Measurements from ENCODE around the gene SIX3.

Gene SIX3

DNA sequence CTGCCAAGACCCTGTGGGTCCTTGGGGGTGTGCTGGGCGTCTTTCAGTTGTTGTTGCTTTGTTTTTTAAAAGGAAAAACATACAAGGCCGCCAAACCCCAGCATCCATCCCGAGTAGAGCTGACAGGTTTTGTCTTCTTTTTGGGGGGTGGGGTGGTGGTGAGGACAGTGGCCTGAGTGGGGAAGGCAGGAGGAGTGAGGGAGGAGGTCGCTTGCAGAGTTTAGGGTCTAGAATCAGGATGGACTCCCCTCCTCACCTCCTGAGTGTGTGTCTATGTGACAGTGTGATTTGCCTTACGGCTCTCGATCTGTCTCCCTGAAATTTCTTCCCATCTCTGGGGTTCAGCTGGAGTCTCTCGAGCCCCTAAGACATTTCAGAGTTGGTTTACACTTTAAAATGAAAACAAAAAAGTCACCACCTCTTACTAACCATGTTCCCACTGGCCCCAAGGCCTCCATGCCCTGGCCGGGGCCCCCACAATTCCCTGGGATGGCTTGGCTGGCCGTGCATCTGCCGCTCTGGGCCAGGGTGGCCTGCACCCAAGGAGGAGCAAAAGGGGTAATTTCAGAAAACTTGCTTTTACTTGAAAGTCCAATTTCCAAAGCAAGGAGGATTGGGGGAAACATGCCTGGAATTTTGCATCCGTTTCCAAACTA, 5.0 kb downstream of the SIX3 start:
- no peak for TF ChIP-seq CTCF (IDR thresholded peaks at IDR 0.05)

GRCh38 chr2:44947028-44947375, 5.5 kb downstream of the SIX3 start:
- no peak for TF ChIP-seq CTCF (IDR thresholded peaks at IDR 0.05)

GRCh38 chr2:44948565-44949328, 7.2 kb downstream of the SIX3 start:
- no peak for TF ChIP-seq CTCF (IDR thresholded peaks at IDR 0.05)

DNA sequence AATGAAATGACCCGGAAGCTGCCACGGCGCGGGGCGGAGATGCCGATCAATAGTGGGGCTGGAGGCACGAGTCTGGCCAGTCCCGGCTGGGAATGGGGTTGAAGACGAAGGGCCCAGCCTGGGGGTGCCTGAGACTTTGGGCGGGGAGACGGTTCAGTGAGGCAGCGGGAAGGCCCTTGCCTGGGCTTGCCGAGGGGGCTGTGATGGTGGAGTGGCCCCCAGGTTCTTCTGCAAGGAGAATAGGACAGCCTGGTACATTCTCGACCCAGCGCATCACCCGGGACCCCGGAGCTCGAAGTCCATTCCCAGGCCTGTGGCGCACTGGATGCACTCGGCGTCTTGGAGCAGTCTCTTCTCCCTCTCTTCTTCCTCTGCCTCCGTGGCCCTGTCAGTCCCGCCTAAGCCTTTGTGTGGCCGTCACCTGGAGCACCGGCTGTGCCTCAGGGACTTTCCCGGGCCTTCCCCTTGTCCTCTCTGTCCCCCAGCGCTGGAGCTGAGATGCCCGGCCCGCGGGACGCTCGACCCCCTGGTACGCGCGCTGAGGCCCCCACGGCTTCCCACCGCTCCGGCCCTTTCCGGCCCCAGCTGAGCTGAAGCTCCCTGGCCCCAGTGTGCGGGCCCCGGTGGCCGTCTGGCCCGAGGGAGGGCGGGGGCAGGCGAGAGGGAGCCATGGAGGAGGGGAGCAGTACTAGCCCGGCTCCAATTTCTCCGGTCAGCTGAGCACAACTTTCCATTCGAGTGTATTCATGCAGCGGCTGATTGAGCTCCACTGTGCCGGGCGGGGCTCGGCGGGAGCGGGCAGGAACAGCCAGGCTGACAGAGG, 8.0 kb downstream of the SIX3 start:
- no peak for TF ChIP-seq CTCF (IDR thresholded peaks at IDR 0.05)

DNA sequence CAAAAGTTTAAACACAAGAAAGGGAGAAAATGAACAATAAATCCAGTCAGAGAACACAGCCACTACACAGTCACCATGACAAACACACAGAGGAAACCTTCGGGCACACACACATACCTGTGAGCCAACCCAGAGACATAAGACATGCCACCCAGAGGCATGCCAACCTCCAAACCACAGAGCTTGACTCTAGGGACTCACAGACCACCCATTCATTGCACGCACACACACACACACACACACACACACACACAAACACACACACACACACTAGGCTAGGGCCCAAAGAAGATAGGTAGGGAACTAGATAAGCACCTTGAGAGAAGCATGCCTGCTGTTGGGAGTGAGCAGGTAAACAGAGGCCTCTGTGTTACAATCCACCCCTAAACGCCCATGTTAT, 9.1 kb downstream of the SIX3 start:
- no peak for TF ChIP-seq CTCF (IDR thresholded peaks at IDR 0.05)

DNA sequence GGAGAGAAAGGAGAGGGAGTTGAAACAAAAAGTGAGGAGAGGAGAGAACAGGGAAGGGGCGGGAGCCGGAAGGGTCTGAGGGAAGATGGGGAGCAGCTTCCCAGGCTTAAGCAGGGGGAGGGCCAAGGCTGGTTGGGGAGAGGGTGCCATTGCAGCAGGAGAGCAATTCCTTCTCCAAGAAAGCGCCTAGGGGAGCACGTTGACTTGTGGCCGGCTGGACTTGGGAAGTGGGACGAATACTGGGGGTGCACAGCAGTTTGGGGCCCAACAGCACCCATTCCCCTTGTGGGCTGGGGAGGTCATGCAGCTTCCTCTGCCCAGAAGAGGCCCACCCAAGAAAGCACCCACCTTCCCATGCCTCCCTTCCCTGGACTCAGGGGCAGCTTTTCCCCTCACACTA, 9.6 kb downstream of the SIX3 start:
- TF ChIP-seq CTCF (IDR thresholded peaks at IDR 0.05) = no peak

- TF ChIP-seq CTCF (IDR thresholded peaks at IDR 0.05) = no peak
These were observed 10.2 kb downstream of the SIX3 start for GRCh38 chr2:44951714-44952113.

All from LNCAP (cell line).